Panc1 (cell line): Measurements from ENCODE around the gene MED9. TPM values are rescaled to one million over a fixed set of nuclear protein-coding genes. Genes with fewer than 3 reads are reported as not detected.

Source experiments
- ATAC-seq: fragments of 200-7000 bp; cut with Tn5 transposase; 2 replicates; pipeline ENCODE4 v1.9.1; 2020; ENCODE audit warnings: mild to moderate bottlenecking, moderate library complexity
- BruUV-seq: library from RNA; stranded (reverse); fragments of 400-500 nt; replicated peaks from 2 replicates; lab custom pipeline; 2021; lab: Mats Ljungman, UMichigan
- CTCF ChIA-PET: fragments of 300-600 bp; sonication (Branson Sonifier 250); formaldehyde crosslinking; loops from one replicate; lab custom pipeline; 2022; ENCODE audit warnings: antibody characterized with exemption; lab: Charles Lee
- POLR2A ChIA-PET: fragments of 300-600 bp; sonication (Branson Sonifier 250); formaldehyde crosslinking; loops from one replicate; lab custom pipeline; 2022; ENCODE audit warnings: antibody characterized with exemption; lab: Charles Lee
- DNase-seq: peaks from one replicate; pipeline ENCODE4 v3.0.0-alpha.2; 2010; ENCODE audit warnings: low read depth, low spot score
- H3K27ac ChIP-seq: 2 replicates; pipeline ENCODE4 v1.5.1; 2011; ENCODE audit warnings: mild to moderate bottlenecking, low read length, inconsistent platforms
- H3K27me3 ChIP-seq: fragments of 200-500 bp; sonication (Bioruptor generic); 2 replicates; pipeline ENCODE4 v1.6.0; 2014; ENCODE audit warnings: low read length, inconsistent platforms; ENCODE audit not compliant: control insufficient read depth, insufficient read depth
- H3K36me3 ChIP-seq: fragments of 200-500 bp; sonication (Bioruptor generic); 2 replicates; pipeline ENCODE4 v1.5.1; 2014; ENCODE audit warnings: inconsistent platforms, mild to moderate bottlenecking, low read length, moderate library complexity; ENCODE audit not compliant: control insufficient read depth, insufficient read depth
- H3K4me1 ChIP-seq: 2 replicates; pipeline ENCODE4 v1.5.1; 2011; ENCODE audit warnings: inconsistent platforms, mild to moderate bottlenecking, low read length, moderate library complexity; ENCODE audit not compliant: control insufficient read depth, insufficient read depth
- H3K4me3 ChIP-seq, 2 experiments: 2 replicates each; pipeline ENCODE4 v1.5.1; 2011 to 2012; ENCODE audit warnings: low read depth in 2 of 2, low read length in 2 of 2, mild to moderate bottlenecking in 2 of 2, inconsistent platforms in 1 of 2, moderate library complexity in 1 of 2
- H3K9me3 ChIP-seq: fragments of 200-500 bp; sonication (Bioruptor generic); 2 replicates; pipeline ENCODE4 v1.5.1; 2014; ENCODE audit warnings: low read depth, mild to moderate bottlenecking, inconsistent platforms, low read length, moderate library complexity; ENCODE audit not compliant: control insufficient read depth, insufficient read depth
- POLR2AphosphoS5 ChIP-seq: IDR thresholded peaks from 2 replicates; pipeline ENCODE4 v1.6.1; 2012; ENCODE audit warnings: mild to moderate bottlenecking, low read depth, low read length, moderate library complexity
- SIN3A ChIP-seq: IDR thresholded peaks from 2 replicates; pipeline ENCODE4 v1.6.1; 2012; ENCODE audit warnings: low read depth, mild to moderate bottlenecking, low read length, moderate library complexity, borderline replicate concordance; ENCODE audit not compliant: insufficient read depth
- TCF7L2 ChIP-seq: IDR thresholded peaks from 2 replicates; pipeline ENCODE4 v1.6.1; 2011; ENCODE audit warnings: mild to moderate bottlenecking, low read depth, low read length, inconsistent platforms
- in situ Hi-C: cut with HindIII; loops from 2 replicates; pipeline ENCODE4 v1.10.0; 2016; ENCODE audit warnings: low sequenced_read_pairs, low pct_unique_long_range_greater_than_20kb
- intact Hi-C: fragments of 100-400 bp; cut with micrococcal nuclease; formaldehyde crosslinking; loops from one replicate; pipeline ENCODE4 v1.10.0; 2022; ENCODE audit not compliant: unreplicated experiment
- total RNA-seq: library from RNA; stranded (reverse); gene quantifications from one replicate; pipeline ENCODE4 v1.2.1, GENCODE V29; 2021; ENCODE audit not compliant: unreplicated experiment
- TF ChIP-seq, protein P1 (sequence below), 2 experiments: IDR thresholded peaks; 2 replicates each; pipeline ENCODE4 v1.6.1; 2011 to 2012; ENCODE audit warnings: low read depth in 2 of 2, control low read depth in 1 of 2, low read length in 1 of 2, mild to moderate bottlenecking in 1 of 2, moderate library complexity in 1 of 2; ENCODE audit not compliant: insufficient read depth in 1 of 2
- TF ChIP-seq, protein P2 (sequence below): fragments of 450-650 bp; IDR thresholded peaks from 2 replicates; pipeline ENCODE4 v1.5.1; 2017; ENCODE audit warnings: mild to moderate bottlenecking

The MED9 gene
- total RNA-seq, 1 experiment from 2014 or later: 11.1 TPM

DNA sequence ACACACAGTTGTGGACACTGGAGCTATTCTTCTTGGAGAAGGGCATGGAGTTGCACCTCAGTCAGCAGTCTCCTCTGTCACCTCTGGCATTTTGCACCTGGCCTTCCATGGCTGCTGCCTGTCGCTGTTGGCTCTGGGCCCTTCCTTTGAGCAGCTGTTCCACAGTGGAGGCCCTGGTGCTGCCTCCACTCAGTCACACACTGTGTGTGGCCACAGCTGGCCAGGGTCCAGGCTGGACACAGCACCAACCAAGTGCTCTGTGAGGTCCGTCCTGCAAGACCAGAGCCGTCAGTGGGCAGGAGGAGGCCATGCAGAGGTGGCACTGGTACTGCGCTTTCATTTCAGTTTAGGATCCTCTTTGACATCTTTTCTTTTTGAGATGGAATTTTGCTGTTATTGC lies 21.6 kb upstream of the MED9 start:
- intact Hi-C loops (no loop called here), in situ Hi-C loops (no loop called here)
- ChIA-PET CTCF (interaction anchor here (0.6 kb wide), 1 partner anchor 15 kb away, joined by 3 read pairs; no protein-coding TSS in a partner anchor), POLR2A (no interaction called here)
- DNase-seq (no peak), ATAC-seq (no peak)
- Histone ChIP-seq H3K4me3 (no peak overlapping the region), H3K4me1 (no peaks in the 10 kb centered on the region), H3K36me3 (no peaks in the 10 kb centered on the region), H3K9me3 (no peaks in the 10 kb centered on the region), H3K27me3 (no peaks in the 10 kb centered on the region), H3K27ac (no peak overlapping the region)
- no peak for TF ChIP-seq TCF7L2
- TF ChIP-seq, protein P1, sequence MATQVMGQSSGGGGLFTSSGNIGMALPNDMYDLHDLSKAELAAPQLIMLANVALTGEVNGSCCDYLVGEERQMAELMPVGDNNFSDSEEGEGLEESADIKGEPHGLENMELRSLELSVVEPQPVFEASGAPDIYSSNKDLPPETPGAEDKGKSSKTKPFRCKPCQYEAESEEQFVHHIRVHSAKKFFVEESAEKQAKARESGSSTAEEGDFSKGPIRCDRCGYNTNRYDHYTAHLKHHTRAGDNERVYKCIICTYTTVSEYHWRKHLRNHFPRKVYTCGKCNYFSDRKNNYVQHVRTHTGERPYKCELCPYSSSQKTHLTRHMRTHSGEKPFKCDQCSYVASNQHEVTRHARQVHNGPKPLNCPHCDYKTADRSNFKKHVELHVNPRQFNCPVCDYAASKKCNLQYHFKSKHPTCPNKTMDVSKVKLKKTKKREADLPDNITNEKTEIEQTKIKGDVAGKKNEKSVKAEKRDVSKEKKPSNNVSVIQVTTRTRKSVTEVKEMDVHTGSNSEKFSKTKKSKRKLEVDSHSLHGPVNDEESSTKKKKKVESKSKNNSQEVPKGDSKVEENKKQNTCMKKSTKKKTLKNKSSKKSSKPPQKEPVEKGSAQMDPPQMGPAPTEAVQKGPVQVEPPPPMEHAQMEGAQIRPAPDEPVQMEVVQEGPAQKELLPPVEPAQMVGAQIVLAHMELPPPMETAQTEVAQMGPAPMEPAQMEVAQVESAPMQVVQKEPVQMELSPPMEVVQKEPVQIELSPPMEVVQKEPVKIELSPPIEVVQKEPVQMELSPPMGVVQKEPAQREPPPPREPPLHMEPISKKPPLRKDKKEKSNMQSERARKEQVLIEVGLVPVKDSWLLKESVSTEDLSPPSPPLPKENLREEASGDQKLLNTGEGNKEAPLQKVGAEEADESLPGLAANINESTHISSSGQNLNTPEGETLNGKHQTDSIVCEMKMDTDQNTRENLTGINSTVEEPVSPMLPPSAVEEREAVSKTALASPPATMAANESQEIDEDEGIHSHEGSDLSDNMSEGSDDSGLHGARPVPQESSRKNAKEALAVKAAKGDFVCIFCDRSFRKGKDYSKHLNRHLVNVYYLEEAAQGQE (IDR thresholded peaks at IDR 0.05; ENCODE audit: insufficient read depth in 1 of 2, low read depth in 2 of 2, low read length in 1 of 2): no peak
- TF ChIP-seq SIN3A: no peak
- TF ChIP-seq, protein P2, sequence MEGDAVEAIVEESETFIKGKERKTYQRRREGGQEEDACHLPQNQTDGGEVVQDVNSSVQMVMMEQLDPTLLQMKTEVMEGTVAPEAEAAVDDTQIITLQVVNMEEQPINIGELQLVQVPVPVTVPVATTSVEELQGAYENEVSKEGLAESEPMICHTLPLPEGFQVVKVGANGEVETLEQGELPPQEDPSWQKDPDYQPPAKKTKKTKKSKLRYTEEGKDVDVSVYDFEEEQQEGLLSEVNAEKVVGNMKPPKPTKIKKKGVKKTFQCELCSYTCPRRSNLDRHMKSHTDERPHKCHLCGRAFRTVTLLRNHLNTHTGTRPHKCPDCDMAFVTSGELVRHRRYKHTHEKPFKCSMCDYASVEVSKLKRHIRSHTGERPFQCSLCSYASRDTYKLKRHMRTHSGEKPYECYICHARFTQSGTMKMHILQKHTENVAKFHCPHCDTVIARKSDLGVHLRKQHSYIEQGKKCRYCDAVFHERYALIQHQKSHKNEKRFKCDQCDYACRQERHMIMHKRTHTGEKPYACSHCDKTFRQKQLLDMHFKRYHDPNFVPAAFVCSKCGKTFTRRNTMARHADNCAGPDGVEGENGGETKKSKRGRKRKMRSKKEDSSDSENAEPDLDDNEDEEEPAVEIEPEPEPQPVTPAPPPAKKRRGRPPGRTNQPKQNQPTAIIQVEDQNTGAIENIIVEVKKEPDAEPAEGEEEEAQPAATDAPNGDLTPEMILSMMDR: no peak
- TF ChIP-seq POLR2AphosphoS5: no peak
- no TSS peak for BruUV-seq

DNA sequence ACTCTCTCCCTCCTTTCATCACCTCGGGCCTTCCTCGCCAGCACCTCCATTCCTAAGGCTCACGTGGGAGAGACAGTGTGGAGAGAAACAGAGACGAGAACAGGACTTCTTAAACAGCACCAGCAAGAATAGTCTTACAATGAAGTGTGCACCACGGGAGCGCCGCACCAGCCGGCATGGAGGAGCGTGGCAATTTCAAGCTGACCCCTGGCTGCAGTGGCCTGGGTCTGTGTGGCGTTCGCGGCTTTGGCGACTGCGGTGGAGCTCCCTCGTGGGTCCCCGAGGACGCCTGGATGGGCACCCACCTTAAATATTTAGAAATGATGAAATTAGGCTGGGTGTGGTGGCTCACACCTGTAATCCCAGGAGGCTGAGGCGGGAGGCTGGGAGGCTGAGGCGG lies 20.5 kb upstream of the MED9 start:
- DNase-seq (no peak), ATAC-seq (no peak)
- no TSS peak for BruUV-seq
- ChIA-PET CTCF (no interaction called here), POLR2A (no interaction called here)
- in situ Hi-C loops: no loop called here
- TF ChIP-seq TCF7L2 (no peak), SIN3A (no peak), POLR2AphosphoS5 (no peak)
- TF ChIP-seq, protein P2: no peak
- TF ChIP-seq, protein P1 (IDR thresholded peaks at IDR 0.05; ENCODE audit: insufficient read depth in 1 of 2, low read depth in 2 of 2, low read length in 1 of 2): no peak
- H3K9me3 ChIP-seq: no peaks in the 10 kb centered on the region
- H3K4me1 ChIP-seq: no peaks in the 10 kb centered on the region
- intact Hi-C loops: no loop called here
- H3K27ac ChIP-seq: no peak overlapping the region
- no peaks in the 10 kb centered on the region for H3K36me3 ChIP-seq
- H3K27me3 ChIP-seq: peaks cover 2% of the 10 kb centered on the region; the same call in 1 of the 2 replicates
- H3K4me3 ChIP-seq: no peak overlapping the region
